Smooth muscle cell (in vitro differentiated cells): Measurements from ENCODE around the gene PRDM13. TPM values are rescaled to one million over a fixed set of nuclear protein-coding genes. Genes with fewer than 3 reads are reported as not detected.
A peak's percentile ranks its signal among the peaks of the same experiment; 100 is the strongest.

ENCODE experiments used
- DNase-seq: peaks from one replicate; lab custom pipeline; 2025; ENCODE audit not compliant: unreplicated experiment; lab: John Stamatoyannopoulos, UW
- H2AFZ ChIP-seq: fragments of 200-600 bp; sonication (generic); 2 replicates; pipeline ENCODE4 v1.6.0; 2016; ENCODE audit warnings: antibody characterized with exemption, low read depth, mild to moderate bottlenecking
- H3F3A ChIP-seq: fragments of 200-600 bp; sonication (generic); 2 replicates; pipeline ENCODE4 v1.6.0; 2017; ENCODE audit warnings: antibody characterized with exemption, low read depth
- H3K27ac ChIP-seq: fragments of 200-600 bp; sonication (generic); 2 replicates; pipeline ENCODE4 v1.5.1; 2016; ENCODE audit warnings: low read depth, mild to moderate bottlenecking
- H3K27me3 ChIP-seq: fragments of 200-600 bp; sonication (generic); 2 replicates; pipeline ENCODE4 v1.6.1; 2016; ENCODE audit warnings: low read depth, mild to moderate bottlenecking
- H3K36me3 ChIP-seq: fragments of 200-600 bp; sonication (generic); 2 replicates; pipeline ENCODE4 v1.5.1; 2016; ENCODE audit warnings: low read depth
- H3K4me1 ChIP-seq: fragments of 200-600 bp; sonication (generic); 2 replicates; pipeline ENCODE4 v1.5.1; 2016; ENCODE audit warnings: low read depth
- H3K4me2 ChIP-seq: fragments of 200-600 bp; sonication (generic); 2 replicates; pipeline ENCODE4 v1.6.0; 2016; ENCODE audit warnings: mild to moderate bottlenecking
- H3K4me3 ChIP-seq: fragments of 200-600 bp; sonication (generic); 2 replicates; pipeline ENCODE4 v1.5.1; 2016; ENCODE audit warnings: mild to moderate bottlenecking
- H3K79me2 ChIP-seq: fragments of 200-600 bp; sonication (generic); 2 replicates; pipeline ENCODE4 v1.6.0; 2016; ENCODE audit warnings: low read depth, mild to moderate bottlenecking
- H3K9ac ChIP-seq: fragments of 200-600 bp; sonication (generic); 2 replicates; pipeline ENCODE4 v1.6.0; 2016; ENCODE audit warnings: low read depth
- H3K9me3 ChIP-seq: fragments of 200-600 bp; sonication (generic); replicated peaks from 2 replicates; pipeline ENCODE4 v1.5.1; 2016; ENCODE audit warnings: low read depth
- H4K20me1 ChIP-seq: fragments of 200-600 bp; sonication (generic); 2 replicates; pipeline ENCODE4 v1.6.0; 2016; ENCODE audit warnings: low read depth
- WGBS: methylation state at CpG from one replicate; pipeline ENCODE4 v1.1.7; 2016; ENCODE audit warnings: low lambda C conversion rate; 5-methylcytosine and 5-hydroxymethylcytosine counted together
- polyA plus RNA-seq: library from polyadenylated mRNA; unstranded; fragments of >200 nt; fragmentation: Nextera tagmentation; extraction: Ambion mirVana; gene quantifications from 2 replicates; pipeline ENCODE4 v1.2.1, GENCODE V29; 2016
- total RNA-seq: library from RNA; depleted of rRNA; stranded (reverse); fragments of >200 nt; gene quantifications from 2 replicates; pipeline ENCODE4 v1.2.3, GENCODE V29; 2014
- TF ChIP-seq, protein P1 (sequence below): fragments of 200-600 bp; sonication (generic); IDR thresholded peaks from 2 replicates; pipeline ENCODE4 v1.5.1; 2017; ENCODE audit warnings: borderline replicate concordance, mild to moderate bottlenecking, antibody characterized with exemption; ENCODE audit not compliant: insufficient read depth, poor library complexity, severe bottlenecking

PRDM13 gene
- total and polyA plus RNA-seq, 2 experiments from 2014 or later: not detected

DNA sequence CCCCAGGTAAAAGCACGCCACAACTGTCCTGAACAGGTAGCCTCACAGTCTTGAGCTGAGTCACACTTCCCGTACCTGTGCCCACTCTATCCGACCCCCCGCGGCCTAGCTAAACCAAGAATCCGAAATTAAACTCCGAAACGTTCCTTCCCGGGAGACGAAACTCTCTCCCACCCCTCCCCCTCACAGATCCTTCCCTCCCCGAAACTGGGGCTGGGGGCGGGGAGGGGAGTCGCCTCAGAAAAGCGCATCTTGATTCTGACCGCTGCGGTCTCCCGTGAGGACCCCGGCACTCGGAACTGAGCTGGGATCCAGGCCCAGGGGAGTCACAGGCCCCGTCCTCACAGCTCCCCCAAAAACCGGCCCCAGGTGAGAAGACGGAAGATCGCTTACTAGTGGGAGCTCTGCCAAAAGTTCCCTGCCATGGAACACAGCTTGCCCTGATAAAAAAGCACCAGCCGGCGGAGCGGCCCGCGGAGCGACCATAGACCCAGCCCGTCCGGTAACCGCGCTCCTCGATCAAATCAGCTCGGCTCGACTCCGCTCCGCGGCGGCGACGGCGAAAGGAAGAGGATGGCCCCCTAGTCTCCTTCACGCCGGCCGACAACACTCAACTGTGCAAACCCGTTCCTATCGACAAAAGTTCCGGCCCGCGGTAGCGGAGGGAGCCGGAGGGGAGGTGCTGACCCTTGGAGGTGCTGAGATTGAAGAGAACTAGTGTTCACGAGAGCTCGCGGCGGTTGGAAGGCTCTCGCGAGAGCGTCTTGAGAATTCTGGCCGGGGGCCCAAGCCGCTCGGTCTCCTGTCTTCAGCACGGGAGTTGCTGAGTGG lies 38.3 kb upstream of the PRDM13 start, which contains the start of gene CCNC:
CCNC (minus strand) TSS at position 558 of the 831 bp plus-strand sequence; CDS start at position 425, 133 bp downstream.
- no peaks in the 10 kb centered on the region for H3F3A ChIP-seq
- peak within 1 kb of the TSS; percentile 97 for H3K9ac ChIP-seq
- peaks cover 51% of the 10 kb centered on the region for H3K79me2 ChIP-seq
- peak within 1 kb of the TSS; percentile 95 for H3K4me3 ChIP-seq
- no peaks in the 10 kb centered on the region for H3K36me3 ChIP-seq
- WGBS: 1% methylated on average over 61 of the region's 64 CpGs
- DNase-seq: peak; percentile 80
- no peaks in the 10 kb centered on the region for H3K9me3 ChIP-seq
- peak within 1 kb of the TSS; percentile 100 for H3K4me2 ChIP-seq
- H3K27ac ChIP-seq: peak within 1 kb of the TSS; percentile 82
- TF ChIP-seq, protein P1, sequence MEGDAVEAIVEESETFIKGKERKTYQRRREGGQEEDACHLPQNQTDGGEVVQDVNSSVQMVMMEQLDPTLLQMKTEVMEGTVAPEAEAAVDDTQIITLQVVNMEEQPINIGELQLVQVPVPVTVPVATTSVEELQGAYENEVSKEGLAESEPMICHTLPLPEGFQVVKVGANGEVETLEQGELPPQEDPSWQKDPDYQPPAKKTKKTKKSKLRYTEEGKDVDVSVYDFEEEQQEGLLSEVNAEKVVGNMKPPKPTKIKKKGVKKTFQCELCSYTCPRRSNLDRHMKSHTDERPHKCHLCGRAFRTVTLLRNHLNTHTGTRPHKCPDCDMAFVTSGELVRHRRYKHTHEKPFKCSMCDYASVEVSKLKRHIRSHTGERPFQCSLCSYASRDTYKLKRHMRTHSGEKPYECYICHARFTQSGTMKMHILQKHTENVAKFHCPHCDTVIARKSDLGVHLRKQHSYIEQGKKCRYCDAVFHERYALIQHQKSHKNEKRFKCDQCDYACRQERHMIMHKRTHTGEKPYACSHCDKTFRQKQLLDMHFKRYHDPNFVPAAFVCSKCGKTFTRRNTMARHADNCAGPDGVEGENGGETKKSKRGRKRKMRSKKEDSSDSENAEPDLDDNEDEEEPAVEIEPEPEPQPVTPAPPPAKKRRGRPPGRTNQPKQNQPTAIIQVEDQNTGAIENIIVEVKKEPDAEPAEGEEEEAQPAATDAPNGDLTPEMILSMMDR: no peak
- H3K4me1 ChIP-seq: peaks cover 15% of the 10 kb centered on the region
- H3K27me3 ChIP-seq: peaks cover 3% of the 10 kb centered on the region
- H2AFZ ChIP-seq: peak within 1 kb of the TSS; percentile 97
- H4K20me1 ChIP-seq: peaks cover 47% of the 10 kb centered on the region

DNA sequence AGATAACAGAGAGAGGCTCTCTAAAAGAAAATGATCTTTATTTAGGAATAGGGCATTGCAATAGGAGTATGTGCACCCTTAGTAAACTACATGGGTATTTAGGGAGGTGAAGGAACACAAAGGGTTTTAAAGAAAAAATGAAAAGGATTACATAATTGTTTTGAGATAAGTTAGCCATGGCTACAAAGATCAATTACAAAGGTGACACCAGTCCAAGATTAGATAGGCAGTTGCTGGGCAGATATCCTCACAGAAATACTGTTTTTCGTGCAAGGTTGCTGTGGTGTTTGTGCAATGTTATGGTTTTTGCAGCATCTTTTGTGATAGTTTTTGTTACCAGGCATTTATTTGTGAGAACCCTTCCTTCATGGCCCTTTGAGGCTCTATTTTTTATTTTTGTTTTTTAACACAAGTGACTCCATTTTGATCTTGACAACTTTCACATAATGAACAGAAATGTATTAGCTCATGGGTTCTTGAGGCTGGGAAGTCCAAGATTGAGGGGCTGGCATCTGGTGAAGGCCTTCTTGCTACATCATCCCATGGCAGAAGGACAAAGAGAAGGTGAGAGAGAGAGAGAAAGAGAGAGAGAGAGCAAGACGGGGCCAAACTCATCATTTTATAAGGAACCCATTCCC lies 32.5 kb upstream of the PRDM13 start:
- Histone ChIP-seq H2AFZ (no peak overlapping the region), H3K79me2 (no peaks in the 10 kb centered on the region), H3F3A (no peaks in the 10 kb centered on the region), H3K4me2 (no peak overlapping the region), H3K9me3 (no peaks in the 10 kb centered on the region), H3K4me1 (no peaks in the 10 kb centered on the region), H4K20me1 (no peaks in the 10 kb centered on the region), H3K4me3 (no peak overlapping the region), H3K36me3 (no peaks in the 10 kb centered on the region), H3K9ac (no peak overlapping the region), H3K27ac (no peak overlapping the region), H3K27me3 (peaks cover 49% of the 10 kb centered on the region)
- WGBS: 80% methylated on average over 2 of the region's 2 CpGs
- DNase-seq: no peak
- TF ChIP-seq, protein P1: no peak

DNA sequence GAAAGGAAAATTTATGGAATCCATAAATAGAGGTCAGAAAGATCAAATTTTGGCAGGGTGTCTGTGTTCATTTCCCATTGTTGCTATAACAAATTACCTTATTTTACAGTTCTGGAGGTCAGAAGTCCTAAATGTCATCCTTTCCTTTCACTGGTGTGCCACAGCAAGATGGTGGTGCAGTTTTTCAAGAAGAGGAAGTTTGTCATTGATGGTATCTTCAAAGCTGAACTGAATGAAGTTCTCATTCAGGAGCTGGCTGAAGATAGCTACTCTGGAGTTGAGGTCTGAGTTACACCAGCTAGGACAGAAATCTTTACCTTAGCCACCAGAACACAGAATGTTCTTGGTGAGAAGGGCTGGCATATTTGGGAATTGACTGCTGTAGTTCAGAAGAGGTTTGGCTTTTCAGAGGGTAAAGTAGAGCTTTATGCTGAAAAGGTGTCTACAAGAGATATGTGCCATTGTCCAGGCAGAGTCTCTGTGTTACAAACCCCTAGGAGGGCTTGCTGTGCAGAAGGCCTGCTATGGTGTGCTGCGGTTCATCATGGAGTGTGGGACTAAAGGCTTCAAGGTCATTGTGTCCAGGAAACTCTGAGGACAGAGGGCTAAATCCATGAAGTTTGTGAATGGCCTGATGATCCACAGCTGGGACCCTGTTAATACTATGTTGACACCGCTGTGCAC lies 30.9 kb upstream of the PRDM13 start:
- Histone ChIP-seq H3F3A (no peaks in the 10 kb centered on the region), H2AFZ (no peak overlapping the region), H3K9ac (no peak overlapping the region), H3K9me3 (no peaks in the 10 kb centered on the region), H3K4me1 (no peaks in the 10 kb centered on the region), H3K79me2 (no peaks in the 10 kb centered on the region), H3K4me3 (no peak overlapping the region), H3K36me3 (no peaks in the 10 kb centered on the region), H3K4me2 (no peak overlapping the region), H4K20me1 (no peaks in the 10 kb centered on the region), H3K27ac (no peak overlapping the region), H3K27me3 (peaks cover 63% of the 10 kb centered on the region)
- 93% methylated on average over 2 of the region's 2 CpGs for WGBS
- DNase-seq: no peak
- TF ChIP-seq, protein P1: no peak
